ENCODE measurements around the gene BROX.

- TF ChIP-seq CTCF (IDR thresholded peaks at IDR 0.05) = no peak
- TF ChIP-seq POLR2A (IDR thresholded peaks at IDR 0.05) = no peak
These were observed 47.2 kb downstream of the BROX start for GRCh38 chr1:222759451-222760035.

Measured in lower leg skin (tissue), 3 donors.